Spleen (tissue), 7 donors: ENCODE results near the gene SRCIN1.

Experiments used
- CTCF ChIP-seq, 11 experiments: fragments of 200-600 bp in 7 of 11; fragments of 450-650 bp in 4 of 11; sonication (generic) in 4 of 11; IDR thresholded peaks in 8 of 11; conservative IDR thresholded peaks in 3 of 11; 1 replicate in 7 of 11; 2 replicates in 4 of 11; pipeline versions ENCODE4 v1.4.0 to v1.8.0; 2016 to 2021; ENCODE audit warnings: antibody characterized with exemption in 11 of 11, inconsistent platforms in 4 of 11, mild to moderate bottlenecking in 1 of 11
- POLR2A ChIP-seq, 3 donors: fragments of 450-650 bp; IDR thresholded peaks; one replicate each; pipeline ENCODE4 v1.5.1; 2017; ENCODE audit warnings: antibody characterized with exemption in 3 of 3, mild to moderate bottlenecking in 1 of 3
- POLR2AphosphoS5 ChIP-seq, 3 donors: sonication (generic); formaldehyde crosslinking; IDR thresholded peaks; one replicate each; pipeline ENCODE4 v1.5.1; 2017; ENCODE audit warnings: antibody characterized with exemption in 3 of 3
- donor health status: DM: no; HTN: no; CAD: no; lungs with moderate emphysema.
- donor health status: DM: no; HTN: no; CAD: no.
- donor health status: DM: no; HTN: no; CAD: no.

GRCh38 chr17:38586788-38587187, 19.0 kb downstream of the SRCIN1 start:
- no peak for TF ChIP-seq CTCF (IDR thresholded peaks at IDR 0.05 in 8 of 11, conservative IDR thresholded peaks at IDR 0.05 in 3 of 11)
- no peak for TF ChIP-seq POLR2AphosphoS5 (IDR thresholded peaks at IDR 0.05)
- TF ChIP-seq POLR2A (IDR thresholded peaks at IDR 0.05), result no peak
